Measurements from ENCODE around the gene NLGN2.

NLGN2 gene

DNA sequence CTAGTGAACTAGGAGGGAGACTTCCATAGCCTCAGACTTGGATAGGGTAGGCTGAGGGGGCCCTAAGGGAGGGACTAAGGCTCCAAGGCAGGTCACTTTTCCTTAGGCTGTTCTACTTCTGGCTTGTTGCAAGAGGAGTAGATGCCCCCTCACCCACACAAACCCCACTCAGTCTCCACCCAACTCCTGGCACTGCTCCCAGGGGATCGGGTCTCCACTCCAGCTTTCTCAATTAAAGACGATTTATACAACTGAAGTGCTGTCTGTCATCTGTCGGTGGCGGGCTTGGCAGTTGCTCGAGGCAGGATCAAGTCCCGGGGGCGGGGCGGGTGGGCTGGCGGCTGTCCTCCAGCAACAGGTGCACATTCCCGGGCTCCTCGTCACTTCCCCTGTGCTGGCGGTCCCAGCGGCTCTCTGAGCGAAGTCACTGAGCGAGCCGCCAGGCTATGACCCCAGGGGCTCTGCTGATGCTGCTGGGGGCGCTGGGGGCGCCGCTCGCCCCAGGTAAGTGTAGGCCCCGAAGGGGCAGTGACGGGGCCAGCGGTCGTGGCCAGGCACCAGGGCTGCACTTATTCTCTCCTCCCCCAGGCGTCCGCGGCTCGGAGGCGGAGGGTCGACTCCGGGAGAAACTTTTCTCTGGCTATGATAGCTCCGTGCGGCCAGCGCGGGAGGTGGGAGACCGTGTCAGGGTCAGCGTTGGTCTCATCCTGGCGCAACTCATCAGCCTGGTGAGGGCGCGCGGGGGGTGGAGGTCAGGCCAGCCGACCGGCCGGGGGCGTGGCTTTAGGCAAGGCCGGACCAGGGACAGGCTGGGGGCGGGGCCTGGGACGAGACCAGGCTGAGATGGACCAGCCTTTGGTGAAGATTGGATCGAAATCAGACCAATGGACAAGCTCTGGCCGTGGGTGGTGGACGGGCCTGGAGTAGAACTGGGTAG, 37.3 kb downstream of the NLGN2 start, which contains the start of gene CHRNB1:
Gene CHRNB1 (plus strand): TSS at position 380 of the 937 bp plus-strand sequence. CDS start 67 bp downstream, at position 447.
- peaks cover 22% of the 10 kb centered on the region for H3K4me1 ChIP-seq (ENCODE audit: insufficient read depth, low read length, severe bottlenecking)
- H3K9me3 ChIP-seq (ENCODE audit: low read length): no peaks in the 10 kb centered on the region
- H3K27me3 ChIP-seq (ENCODE audit: insufficient read depth, low read length): peaks cover 16% of the 10 kb centered on the region; the same call in 1 of the 2 replicates
- no peaks in the 10 kb centered on the region for H3K9me2 ChIP-seq (ENCODE audit: low read depth, low read length)
- no peaks in the 10 kb centered on the region for H3K36me3 ChIP-seq (ENCODE audit: insufficient read depth, low read length)
- no peaks in the 10 kb centered on the region for H3K79me2 ChIP-seq (ENCODE audit: insufficient read depth, low read length)
- no peaks in the 10 kb centered on the region for H3F3A ChIP-seq (ENCODE audit: insufficient read depth, low read length)
- no peaks in the 10 kb centered on the region for H4K20me1 ChIP-seq (ENCODE audit: insufficient read depth, low read length)
- no peak within 1 kb of the TSS for H2AFZ ChIP-seq (ENCODE audit: low read length)
- H3K9ac ChIP-seq (ENCODE audit: low read length): no peak within 1 kb of the TSS; the same call in 1 of the 2 replicates
- H3K4me2 ChIP-seq (ENCODE audit: low read length): peak within 1 kb of the TSS; percentile 69
- H3K4me3 ChIP-seq (ENCODE audit: low read depth, low read length, poor library complexity, severe bottlenecking): peak within 1 kb of the TSS; percentile 50
- TF ChIP-seq CTCF (IDR thresholded peaks at IDR 0.05; ENCODE audit: low read length) (no peak), EZH2 (IDR thresholded peaks at IDR 0.05; ENCODE audit: borderline replicate concordance, low read length) (no peak)
- H3K27ac ChIP-seq (ENCODE audit: low read depth, low read length, poor library complexity, severe bottlenecking): no peak within 1 kb of the TSS

DNA sequence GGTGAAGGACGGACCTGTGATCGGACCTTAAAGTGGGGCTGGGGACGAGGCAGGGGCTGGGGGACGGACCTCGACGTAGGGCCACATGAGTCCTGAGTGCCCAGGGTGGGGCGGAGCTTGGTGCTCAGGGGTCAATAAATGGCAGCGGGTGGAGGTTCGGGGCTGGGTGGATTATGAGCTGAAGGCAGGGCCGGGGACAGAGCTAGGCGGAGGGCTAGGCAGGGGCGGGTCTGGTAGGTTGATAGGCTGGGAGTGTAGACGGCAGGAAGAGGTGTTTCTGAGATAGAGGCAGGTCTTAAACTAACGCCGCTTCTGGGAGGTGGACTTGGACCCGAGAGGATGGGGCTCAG, 37.9 kb downstream of the NLGN2 start:
- peaks cover 15% of the 10 kb centered on the region for H3K4me1 ChIP-seq (ENCODE audit: insufficient read depth, low read length, severe bottlenecking)
- no peaks in the 10 kb centered on the region for H3K9me2 ChIP-seq (ENCODE audit: low read depth, low read length)
- H3K4me2 ChIP-seq (ENCODE audit: low read length): peak overlapping the region; percentile 69
- H2AFZ ChIP-seq (ENCODE audit: low read length): no peak overlapping the region
- H3F3A ChIP-seq (ENCODE audit: insufficient read depth, low read length): no peaks in the 10 kb centered on the region
- peak overlapping the region; percentile 50 for H3K4me3 ChIP-seq (ENCODE audit: low read depth, low read length, poor library complexity, severe bottlenecking)
- TF ChIP-seq CTCF (IDR thresholded peaks at IDR 0.05; ENCODE audit: low read length) (no peak), EZH2 (IDR thresholded peaks at IDR 0.05; ENCODE audit: borderline replicate concordance, low read length) (no peak)
- no peak overlapping the region for H3K27ac ChIP-seq (ENCODE audit: low read depth, low read length, poor library complexity, severe bottlenecking)
- H3K36me3 ChIP-seq (ENCODE audit: insufficient read depth, low read length): no peaks in the 10 kb centered on the region
- H3K79me2 ChIP-seq (ENCODE audit: insufficient read depth, low read length): no peaks in the 10 kb centered on the region
- H3K27me3 ChIP-seq (ENCODE audit: insufficient read depth, low read length): peaks cover 10% of the 10 kb centered on the region; the same call in 1 of the 2 replicates
- H4K20me1 ChIP-seq (ENCODE audit: insufficient read depth, low read length): no peaks in the 10 kb centered on the region
- no peak overlapping the region; the same call in 1 of the 2 replicates for H3K9ac ChIP-seq (ENCODE audit: low read length)
- no peaks in the 10 kb centered on the region for H3K9me3 ChIP-seq (ENCODE audit: low read length)

DNA sequence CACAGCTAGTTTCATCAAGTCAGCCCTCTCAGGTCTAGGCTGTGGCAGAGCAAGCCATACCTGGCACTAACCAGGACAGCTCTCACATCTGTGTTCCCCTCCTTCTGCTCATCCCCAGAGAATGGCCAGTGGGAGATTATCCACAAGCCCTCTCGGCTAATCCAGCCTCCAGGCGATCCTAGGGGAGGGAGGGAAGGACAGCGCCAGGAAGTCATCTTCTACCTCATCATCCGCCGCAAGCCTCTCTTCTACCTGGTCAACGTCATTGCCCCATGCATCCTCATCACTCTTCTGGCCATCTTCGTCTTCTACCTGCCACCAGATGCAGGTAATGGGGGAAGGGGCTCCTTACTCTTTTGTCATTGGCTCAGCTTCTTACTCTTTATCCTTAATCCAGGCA, 40.8 kb downstream of the NLGN2 start:
- H3K27me3 ChIP-seq (ENCODE audit: insufficient read depth, low read length): peaks cover 8% of the 10 kb centered on the region; the same call in 1 of the 2 replicates
- H3K9me2 ChIP-seq (ENCODE audit: low read depth, low read length): no peaks in the 10 kb centered on the region
- H3K9ac ChIP-seq (ENCODE audit: low read length): no peak overlapping the region
- no peaks in the 10 kb centered on the region for H3K79me2 ChIP-seq (ENCODE audit: insufficient read depth, low read length)
- no peak overlapping the region for H3K4me2 ChIP-seq (ENCODE audit: low read length)
- H3F3A ChIP-seq (ENCODE audit: insufficient read depth, low read length): no peaks in the 10 kb centered on the region
- H3K36me3 ChIP-seq (ENCODE audit: insufficient read depth, low read length): no peaks in the 10 kb centered on the region
- H3K4me3 ChIP-seq (ENCODE audit: low read depth, low read length, poor library complexity, severe bottlenecking): no peak overlapping the region
- no peak overlapping the region for H3K27ac ChIP-seq (ENCODE audit: low read depth, low read length, poor library complexity, severe bottlenecking)
- H2AFZ ChIP-seq (ENCODE audit: low read length): no peak overlapping the region
- no peaks in the 10 kb centered on the region for H4K20me1 ChIP-seq (ENCODE audit: insufficient read depth, low read length)
- TF ChIP-seq EZH2 (IDR thresholded peaks at IDR 0.05; ENCODE audit: borderline replicate concordance, low read length) (no peak), CTCF (IDR thresholded peaks at IDR 0.05; ENCODE audit: low read length) (no peak)
- H3K9me3 ChIP-seq (ENCODE audit: low read length): no peaks in the 10 kb centered on the region
- H3K4me1 ChIP-seq (ENCODE audit: insufficient read depth, low read length, severe bottlenecking): peaks cover 12% of the 10 kb centered on the region

Measured in OCI-LY1 (cell line).